HG03175 (cell line): ENCODE data around the gene ZBTB16.

Source experiments
- ATAC-seq: cut with Tn5 transposase; IDR thresholded peaks from one replicate; pipeline ENCODE4 v1.9.1; 2021; ENCODE audit warnings: mild to moderate bottlenecking, moderate library complexity; ENCODE audit not compliant: unreplicated experiment

The ZBTB16 gene

DNA sequence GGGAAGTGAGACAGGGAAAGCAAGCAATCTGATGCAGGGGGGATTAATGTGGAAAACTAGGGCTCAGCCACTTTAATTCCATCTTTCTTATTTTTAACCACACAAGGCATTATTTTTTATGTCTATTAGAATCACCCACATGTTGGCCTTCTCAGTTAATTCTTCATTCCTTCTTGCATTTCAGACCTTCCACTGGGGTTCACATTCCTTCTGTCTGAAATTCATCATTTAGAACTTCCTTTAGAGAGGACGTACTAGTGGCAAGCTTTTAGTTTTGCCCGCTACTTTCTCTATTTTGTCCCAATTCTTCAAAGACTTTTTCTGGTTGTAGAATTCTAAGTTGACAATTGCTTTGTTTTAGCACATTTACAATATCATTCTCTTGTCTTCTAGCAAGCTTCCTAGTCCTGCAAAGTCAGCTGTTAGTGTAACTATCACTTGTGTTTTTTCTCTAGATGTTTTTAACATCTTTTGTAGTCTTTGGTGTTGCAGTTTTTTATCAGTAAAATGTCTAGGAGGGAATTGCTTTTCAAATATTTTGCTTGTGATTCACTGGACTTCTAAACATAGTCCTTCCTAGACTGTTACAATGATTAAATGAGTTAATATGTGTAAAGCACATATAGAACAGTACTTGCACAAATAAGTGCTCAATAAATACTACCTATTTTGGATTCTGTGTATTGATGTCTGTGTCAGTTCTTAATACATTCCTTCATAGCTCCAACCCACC is 231.2 kb downstream of the ZBTB16 start:
- ATAC-seq: no peak

DNA sequence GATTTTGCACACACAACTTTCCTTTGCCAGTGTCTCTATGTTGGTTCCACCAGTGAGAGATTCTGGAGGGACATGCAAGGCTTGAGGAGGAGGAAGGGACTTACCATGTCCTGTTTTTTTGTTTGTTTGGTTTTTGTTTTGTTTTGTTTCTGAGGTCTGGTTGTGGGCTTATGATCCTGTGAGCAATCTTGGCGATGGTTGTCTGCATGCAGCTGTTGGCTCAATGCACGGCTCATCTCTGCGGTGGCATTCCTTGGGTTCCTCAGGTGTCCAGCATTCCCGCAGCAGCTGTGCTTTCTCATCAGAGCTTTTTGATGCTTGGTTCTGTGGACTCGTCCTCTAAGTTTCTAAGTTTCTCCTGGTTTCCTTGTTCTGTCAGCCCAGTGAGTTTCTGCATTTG is 231.9 kb downstream of the ZBTB16 start:
- no peak for ATAC-seq

DNA sequence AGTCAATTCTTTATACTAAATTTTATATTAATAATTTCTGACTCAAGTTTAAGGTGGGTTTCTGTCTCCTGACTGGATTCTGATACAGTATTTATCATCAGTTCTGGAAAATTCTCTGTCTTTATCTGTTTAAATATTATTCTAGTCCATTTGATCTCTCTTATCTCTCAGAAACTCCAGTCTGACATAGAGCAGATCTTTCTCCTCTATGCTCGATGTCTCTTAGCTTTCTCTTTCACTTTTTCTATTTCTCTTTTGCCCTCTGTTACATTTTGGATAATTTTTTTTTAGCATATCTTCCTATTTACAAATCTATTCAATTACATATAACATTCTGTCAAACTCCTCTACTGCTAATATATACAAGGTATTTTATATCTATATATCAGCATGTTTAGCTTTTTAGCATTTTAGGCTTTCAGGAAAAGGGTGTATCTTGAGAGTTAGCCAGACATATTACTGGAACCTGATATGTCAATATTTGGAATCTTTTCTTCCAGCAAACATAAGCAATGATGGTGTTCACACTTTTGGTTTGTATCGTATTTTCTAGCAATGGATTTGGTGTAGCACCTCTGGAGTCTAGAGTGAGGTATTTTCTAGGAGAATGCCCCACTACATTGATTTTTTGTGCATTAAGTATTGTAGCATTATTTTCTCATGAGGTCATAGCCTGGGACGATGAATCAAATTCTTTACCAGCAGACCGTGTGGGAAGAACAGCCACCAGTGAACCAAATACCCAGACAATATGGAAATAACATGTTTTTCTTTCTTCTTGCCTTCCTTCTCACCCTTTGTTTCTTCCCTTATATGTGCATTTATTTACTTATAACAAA is 232.6 kb downstream of the ZBTB16 start:
- ATAC-seq: no peak

DNA sequence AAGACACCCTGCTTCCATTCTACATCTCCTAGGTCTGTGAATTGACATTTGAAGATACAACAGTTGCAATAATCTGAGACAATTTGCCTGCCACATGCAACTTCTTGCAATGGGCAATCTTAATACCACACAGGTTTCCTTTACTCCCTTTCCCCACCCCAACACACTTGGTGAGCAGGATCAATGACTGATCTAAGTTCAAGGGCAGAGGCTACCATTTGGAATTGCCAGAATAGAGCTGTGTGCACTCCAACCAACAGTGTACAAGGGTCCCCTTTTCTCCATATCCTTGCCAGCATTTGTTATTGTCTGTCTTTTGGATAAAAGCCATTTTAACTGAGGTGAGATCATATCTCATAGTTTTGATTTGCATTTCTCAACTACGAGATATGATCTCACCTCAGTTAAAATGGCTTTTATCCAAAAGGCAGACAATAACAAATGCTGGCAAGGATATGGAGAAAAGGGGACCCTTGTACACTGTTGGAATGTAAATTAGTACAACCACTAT is 233.7 kb downstream of the ZBTB16 start:
- no peak for ATAC-seq

DNA sequence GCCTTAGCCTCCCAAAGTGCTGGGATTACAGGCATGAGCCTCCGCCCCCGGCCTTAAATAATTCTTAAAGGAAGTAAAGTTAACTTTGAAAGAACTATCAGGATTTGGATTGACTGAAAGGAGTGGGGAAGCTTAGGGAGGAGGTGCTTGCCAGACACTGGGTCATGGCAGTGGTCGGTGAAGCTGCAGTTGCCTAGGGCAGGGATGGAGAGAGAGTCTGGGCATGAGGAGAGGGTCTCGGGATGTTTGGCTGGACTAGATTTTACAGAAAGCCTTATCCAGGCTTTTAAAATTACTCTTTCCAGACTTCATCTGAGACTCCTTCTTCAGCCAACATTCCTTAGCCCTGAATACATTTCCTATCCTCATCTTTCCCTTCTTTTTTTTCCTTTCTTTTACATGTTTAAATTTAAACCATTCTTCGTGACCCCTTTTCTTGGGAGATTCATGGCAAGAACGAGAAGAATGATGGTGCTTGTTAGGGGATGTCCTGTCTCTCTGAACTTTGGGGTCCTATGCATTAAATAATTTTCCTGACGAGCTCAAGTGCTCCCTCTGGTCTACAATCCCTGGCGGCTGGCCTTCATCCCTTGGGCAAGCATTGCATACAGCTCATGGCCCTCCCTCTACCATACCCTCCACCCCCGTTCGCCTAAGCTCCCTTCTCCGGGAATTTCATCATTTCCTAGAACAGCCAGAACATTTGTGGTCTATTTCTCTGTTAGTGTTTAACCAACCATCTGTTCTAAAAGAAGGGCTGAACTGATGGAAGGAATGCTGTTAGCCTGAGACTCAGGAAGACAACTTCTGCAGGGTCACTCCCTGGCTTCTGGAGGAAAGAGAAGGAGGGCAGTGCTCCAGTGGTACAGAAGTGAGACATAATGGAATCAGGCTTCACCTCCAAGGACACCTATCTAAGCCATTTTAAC is 236.4 kb downstream of the ZBTB16 start, which contains the start of gene NNMT:
TSS of gene NNMT (plus strand) at position 724 of the 929 bp plus-strand sequence. CDS start at position 882, 158 bp downstream.
- ATAC-seq: no peak

GRCh38 chr11:114296605-114297372 is 237.3 kb downstream of the ZBTB16 start:
- ATAC-seq: no peak

DNA sequence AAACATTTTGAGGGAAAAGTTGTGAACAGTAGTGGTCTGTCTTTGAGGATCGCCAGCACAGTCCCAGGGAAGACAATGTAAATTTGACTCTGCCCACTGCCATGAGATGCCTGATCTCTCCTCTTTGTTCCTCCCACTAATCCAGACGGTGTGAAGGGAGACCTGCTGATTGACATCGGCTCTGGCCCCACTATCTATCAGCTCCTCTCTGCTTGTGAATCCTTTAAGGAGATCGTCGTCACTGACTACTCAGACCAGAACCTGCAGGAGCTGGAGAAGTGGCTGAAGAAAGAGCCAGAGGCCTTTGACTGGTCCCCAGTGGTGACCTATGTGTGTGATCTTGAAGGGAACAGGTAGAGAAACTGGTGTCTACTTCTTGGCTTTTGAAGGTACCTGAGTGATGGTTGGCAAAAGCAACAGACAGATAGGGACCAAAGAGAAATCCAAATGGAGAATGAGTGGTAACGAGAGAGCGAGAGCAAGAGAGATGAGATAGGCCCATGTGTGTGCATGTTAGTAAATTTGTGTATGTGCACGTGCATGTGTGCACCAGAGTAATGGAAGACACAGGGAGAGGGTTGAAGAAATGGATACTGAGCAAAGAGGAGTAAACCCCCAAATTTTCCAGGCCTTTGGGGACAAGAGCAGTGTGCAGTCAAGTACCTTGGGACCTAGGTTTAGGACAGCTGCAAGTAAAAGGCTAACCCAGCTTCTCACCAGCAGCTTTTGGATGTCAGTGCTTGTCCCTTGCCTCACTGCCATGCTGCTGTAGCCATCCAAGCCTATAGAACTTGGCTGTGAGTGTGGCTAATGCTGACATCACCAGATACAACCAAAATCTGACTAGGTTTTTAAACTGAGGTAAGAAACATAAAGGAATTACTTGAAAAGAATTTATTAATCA is 238.5 kb downstream of the ZBTB16 start:
- ATAC-seq: no peak

DNA sequence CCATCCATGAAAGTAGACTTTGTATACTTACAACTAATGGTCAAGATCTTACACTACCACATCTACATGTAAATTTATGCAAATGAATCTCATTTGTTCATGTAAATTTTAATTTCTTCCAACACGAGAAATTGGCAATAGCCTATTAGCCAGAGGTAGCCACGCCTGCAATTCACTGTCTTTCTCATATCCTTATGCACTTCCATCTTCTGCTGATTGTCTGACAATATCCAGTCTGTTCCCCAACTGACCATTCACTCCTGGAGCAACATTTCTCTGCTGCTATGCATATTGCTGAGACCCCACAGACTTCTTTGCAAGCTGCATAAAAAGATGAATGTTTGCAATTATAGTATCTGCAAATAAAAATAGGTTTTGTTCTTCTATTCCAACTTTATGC is 239.2 kb downstream of the ZBTB16 start:
- no peak for ATAC-seq
